GM19023 (cell line): ENCODE results near the gene FARP2.
"Not testable (repeated sequence)": the region's sequence is repeated elsewhere in the genome, so short reads cannot be mapped to it uniquely, and the experiment has no call there.

Experiments used
- ATAC-seq: cut with Tn5 transposase; IDR thresholded peaks from one replicate; pipeline ENCODE4 v1.9.1; 2021; ENCODE audit warnings: mild to moderate bottlenecking, moderate library complexity; ENCODE audit not compliant: unreplicated experiment

FARP2 gene

DNA sequence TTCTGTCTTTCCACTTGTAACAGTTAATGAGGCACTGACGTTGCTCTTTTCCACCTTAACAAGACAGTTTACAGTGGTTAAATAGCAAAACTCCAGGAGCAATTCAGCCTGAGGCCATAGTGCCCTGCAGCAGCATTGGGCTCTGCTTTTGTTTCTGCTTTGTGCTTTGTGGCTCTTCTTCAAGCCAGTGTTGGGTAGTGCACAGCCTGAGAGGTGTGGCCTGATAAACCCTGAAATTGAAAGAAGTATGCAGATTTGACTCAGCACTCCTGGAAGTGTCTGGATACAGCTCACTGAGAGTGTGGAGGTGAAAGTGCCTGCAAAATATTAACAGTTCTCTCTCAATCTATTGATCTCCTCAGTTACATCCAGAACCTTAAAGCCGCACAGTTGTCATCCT lies 89.3 kb downstream of the FARP2 start:
- no peak for ATAC-seq

DNA sequence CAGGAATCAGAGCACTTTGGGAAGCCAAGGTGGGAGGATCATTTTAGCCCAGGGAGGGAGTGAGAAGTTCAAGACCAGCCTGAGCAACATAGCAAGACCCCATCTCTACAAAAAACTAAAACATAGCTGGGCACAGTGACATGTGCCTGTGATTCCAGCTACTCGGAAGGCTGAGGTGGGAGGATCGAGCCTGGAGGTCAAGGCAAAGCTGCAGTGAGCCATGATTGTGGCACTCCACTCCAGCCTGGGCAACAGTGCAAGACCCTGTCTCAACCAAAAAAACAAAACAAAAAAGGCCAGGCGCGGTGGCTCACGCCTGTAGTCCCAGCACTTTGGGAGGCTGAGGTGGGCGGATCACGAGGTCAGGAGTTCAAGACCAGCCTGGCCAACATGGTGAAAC lies 94.0 kb downstream of the FARP2 start:
- ATAC-seq, result not testable (repeated sequence)

DNA sequence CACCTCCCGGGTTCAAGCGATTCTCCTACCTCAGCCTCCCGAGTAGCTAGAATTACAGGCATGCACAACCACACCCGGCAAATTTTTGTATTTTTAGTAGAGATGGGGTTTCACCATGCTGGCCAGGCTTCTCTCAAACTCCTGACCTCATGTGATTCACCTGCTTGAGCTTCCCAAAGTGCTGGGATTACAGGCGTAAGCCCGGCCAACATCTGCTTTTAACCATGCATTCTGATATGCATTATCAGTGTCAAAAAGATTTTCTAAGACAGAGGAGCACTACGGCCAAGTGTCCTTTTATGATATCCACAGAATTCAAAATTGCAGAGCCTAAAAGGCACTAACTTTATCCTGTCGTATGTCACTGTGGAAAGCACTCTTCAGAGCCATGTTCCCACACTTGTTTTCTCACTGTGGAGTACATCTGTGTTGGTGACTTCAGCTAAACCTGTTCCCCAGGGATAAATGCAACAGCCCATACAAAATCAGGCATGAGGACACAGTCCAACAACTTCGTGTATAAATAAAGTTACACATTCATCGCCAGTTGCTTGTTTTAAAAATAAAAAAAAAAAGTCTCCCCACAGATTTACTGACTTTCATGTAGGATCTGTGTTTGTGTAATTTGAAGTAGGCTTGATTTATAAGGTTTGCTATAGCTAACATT lies 95.9 kb downstream of the FARP2 start:
- no peak for ATAC-seq

DNA sequence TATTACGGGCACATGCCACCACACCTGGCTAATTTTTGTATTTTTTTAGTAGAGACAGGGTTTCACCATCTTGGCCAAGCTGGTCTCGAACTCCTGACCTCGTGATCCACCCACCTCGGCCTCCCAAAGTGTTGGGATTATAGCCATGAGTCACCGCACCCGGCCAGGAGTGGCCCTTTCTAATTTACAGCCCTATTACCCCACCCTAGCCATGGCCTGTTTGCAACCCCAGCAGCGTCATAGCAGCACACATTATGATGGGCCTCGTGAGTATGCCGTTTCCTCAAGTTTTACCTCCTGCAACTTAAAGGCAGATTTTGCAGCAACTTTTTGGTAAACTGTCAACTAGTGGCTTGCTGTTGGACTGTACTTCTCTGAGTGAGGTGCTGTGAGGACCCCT lies 97.8 kb downstream of the FARP2 start:
- not testable (repeated sequence) for ATAC-seq

DNA sequence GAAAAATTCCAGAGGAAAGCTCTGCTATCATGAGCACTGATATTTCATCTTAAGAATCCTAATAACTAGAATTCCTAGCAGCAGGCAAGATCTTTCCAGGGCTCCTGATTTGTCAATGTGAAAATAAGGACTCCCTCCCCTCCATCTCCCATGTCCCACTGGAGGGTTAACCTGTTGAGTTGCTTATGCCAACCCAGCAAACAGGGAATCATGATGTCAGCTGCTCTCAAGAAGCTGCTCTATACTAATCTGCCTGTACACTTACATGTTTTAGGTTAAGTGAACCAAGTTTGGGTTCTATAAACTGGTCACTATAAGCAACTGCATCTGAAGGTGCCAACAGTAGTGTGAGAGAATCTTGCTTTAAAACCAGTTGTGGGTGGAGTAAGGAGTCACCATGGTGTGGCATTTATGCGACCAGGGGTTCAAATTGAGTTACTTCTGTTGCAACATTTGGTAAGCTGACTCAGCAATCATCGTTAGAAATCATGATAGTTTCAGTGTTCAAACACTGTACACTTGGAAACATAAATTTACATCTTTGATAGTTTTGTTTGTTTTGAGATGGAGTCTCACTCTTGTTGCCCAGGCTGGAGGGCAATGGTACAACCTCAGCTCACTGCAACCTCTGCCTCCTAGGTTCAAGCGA lies 98.9 kb downstream of the FARP2 start:
- no peak for ATAC-seq

GRCh38 chr2:241456546-241456945 lies 100.5 kb downstream of the FARP2 start:
- no peak for ATAC-seq

DNA sequence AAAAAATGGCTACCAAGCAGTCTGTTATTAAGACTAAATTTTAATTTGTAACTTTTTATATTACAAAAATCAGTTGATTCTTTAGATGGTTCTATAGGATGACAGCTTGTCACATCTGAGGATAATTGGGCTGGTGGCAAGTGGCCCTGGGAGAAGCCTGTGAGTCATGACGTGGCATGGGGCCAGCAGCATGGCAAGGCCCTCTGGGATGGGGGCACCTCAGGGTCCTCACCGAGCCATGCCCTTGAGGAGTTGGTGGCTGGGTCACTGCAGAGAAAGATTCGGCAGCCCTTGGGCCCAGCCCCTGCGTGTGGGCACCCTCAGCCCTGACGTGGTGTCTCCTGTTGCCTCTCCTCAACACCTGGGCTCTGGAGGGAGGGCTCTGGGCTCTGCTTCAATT lies 102.6 kb downstream of the FARP2 start:
- no peak for ATAC-seq

- ATAC-seq, result no peak
Measured at GRCh38 chr2:241459520-241459919, 103.4 kb downstream of the FARP2 start.

DNA sequence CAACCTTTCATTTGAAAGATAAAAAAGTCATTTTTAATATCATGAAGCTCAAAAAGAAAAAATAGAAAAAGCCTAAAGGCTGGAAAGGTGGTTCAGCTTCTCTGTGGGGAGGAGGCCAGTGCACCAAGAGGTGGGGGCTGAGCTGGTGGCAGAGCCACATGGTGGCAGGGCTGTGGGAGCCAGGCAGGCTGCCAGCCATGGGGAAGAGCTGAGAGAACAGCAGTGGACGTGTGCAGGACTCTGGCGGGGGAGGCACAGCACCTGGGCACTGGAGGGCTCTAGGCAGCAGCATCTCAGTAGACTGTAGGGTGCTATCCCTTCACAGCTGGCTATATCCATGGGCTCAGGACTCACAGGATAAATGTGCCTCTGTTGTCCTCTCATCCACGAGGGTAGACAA lies 104.5 kb downstream of the FARP2 start:
- ATAC-seq, result no peak

DNA sequence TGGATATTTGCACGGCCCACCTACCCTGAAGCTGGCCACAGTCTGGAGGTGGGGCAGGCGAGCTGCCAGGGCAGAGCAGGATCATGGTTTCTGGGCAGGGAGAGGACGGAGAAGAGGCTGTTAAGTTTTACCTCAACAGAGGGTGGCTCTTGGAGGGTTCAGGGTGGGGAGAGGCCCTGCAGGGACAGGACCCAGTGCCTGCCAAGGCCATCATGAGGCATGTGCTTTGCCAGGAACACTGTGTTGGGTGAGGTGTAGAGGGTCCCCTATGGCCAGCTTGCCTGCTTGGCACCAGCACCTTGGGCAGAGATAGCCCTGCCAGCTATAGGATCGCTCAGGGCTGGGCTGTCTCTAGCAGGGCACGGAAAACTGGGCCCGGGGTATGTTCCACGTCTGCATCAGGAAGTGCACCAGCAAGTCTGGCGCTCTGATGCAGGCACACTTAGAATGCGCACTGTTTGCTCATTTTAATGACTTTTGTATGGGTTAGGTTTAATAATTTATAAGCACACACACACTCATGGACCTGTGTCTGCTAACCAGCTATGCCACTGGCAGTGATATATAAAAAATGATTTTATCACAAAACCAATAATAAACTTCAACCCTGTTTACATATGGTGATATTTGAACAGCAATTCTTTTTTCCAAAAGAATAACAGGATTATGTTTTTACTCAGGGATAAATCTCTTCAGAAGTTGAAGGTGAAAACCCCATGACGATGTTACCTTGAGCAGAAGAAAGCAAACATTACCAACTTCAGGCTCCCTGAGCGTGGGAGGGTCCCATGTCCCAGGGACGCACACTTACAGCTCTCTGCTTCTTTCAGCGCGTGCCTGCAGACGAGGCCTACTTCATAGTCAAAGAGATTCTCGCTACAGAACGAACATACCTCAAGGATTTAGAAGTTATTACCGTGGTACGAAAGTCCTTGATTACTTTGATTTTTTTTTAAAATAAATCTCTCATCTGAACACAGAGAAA lies 105.9 kb downstream of the FARP2 start:
- ATAC-seq, result no peak

DNA sequence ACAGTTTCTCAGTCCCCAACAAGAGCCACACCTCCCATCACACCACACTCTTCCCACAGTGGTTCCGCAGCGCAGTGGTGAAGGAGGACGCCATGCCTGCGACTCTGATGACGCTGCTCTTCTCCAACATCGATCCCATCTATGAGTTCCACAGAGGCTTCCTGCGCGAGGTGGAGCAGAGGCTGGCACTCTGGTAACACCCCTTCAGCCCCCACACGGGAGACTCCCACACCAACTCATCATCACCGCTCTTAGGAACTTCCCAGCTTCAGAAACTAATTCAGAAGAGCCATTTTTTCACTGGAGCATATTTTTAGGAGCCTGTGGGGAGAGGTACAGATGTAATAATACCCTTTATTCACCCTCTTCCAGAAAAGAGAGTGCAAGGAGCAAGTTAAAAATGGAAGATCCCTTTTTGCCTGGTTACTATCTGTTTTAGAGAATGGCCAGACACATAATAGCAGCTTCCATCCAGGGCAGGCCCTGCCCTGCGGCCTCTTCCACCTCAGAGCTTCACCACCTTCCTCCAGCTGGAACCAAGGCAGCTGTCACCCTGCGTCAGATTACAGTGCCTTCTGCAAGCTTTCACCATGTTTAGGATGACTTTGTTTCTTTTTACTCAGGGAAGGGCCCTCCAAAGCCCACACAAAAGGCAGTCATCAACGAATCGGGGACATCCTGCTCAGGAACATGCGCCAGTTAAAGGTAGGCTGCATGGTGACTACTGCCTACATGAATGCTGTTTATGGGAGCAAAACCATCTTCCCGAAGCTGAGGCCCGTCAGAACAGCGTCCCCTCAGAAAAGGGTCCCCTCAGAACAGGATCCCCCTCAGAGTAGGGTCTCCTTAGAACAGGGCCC lies 107.4 kb downstream of the FARP2 start:
- ATAC-seq, result no peak

DNA sequence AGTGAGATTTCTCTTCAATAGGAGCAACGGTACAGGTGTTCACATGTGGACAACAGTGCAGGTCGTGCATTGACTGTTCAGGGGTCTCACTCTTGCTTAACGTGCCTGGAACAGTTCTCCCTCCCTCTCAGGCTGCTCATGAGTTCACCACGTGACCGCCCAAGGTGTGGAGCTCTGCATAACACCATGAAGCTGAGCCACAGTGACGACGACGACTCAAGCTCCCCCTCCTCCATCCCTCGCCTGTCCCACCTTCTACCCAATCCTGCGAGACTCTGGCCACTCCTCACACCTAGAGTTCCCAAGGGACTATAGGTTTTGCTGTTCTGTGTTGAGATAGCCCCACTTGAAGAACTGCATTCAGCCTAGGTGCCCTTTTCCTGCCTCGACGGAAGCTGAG lies 109.5 kb downstream of the FARP2 start:
- no peak for ATAC-seq

DNA sequence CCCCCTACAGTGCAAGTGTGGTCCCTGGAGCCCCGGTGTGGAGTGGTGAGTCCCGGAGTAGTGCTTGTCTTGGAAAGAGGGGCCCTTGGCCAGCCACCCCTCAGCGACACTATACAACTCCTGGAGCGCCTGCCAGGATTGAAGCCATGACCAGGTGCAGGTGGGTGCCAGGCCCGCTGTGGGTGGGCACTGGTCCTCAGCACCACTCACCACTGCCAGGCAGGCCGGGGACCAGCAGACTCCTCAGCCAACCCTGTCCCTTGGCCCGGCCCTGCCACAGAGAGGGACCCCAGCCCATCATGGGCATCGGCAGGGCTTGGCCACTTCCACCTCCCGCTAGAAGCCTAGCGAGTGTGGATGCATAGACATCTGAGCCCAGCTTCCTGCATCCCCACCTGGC lies 110.1 kb downstream of the FARP2 start:
- ATAC-seq, result no peak

DNA sequence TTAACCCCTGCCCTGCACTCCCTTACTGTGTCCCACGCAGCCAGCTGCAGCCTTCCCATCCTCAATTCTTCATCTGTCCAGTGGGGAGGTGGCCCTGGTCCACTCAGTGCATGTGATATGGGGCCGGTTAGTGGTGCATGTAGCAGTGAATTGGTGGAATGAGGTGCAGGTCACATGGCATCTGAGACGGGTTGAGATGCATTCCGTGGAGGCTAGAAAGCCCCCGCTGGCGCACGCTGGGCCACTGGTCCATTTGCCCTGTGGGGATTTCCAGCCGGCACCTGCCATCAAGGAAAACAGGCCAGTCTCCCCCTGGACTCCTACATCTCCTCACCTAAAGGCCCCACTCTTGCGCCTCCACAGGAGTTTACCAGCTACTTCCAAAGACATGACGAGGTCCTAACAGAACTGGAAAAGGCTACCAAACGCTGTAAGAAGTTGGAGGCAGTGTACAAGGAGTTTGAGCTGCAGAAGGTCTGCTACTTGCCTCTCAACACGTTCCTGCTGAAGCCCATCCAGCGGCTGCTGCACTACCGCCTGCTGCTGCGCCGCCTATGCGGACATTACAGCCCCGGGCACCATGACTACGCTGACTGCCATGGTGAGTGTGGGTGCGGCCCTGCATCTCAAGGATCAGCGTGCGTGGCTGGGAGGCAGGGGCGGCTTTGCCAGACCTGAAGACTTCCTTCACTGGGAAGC lies 111.8 kb downstream of the FARP2 start:
- no peak for ATAC-seq

GRCh38 chr2:241468476-241468781 lies 112.3 kb downstream of the FARP2 start:
- no peak for ATAC-seq

DNA sequence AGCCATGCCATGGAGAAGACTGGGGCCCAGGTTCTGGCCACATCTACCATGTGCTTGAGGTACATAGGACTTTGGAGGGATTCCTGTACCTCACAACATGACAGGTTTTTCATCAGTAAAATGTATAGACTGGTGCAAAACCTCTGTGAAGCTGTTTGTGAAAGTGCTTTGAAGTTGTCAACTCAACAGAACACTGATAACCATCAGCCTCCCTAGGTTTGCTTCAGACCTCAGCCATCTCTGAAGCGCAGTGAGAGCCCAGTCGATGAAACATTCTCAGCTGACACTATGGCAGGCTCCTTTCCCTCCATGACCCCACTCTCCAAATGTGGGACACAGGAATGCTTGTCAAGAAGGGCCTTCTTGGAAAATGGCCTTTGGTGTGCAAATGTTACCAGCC lies 113.7 kb downstream of the FARP2 start:
- ATAC-seq, result no peak

DNA sequence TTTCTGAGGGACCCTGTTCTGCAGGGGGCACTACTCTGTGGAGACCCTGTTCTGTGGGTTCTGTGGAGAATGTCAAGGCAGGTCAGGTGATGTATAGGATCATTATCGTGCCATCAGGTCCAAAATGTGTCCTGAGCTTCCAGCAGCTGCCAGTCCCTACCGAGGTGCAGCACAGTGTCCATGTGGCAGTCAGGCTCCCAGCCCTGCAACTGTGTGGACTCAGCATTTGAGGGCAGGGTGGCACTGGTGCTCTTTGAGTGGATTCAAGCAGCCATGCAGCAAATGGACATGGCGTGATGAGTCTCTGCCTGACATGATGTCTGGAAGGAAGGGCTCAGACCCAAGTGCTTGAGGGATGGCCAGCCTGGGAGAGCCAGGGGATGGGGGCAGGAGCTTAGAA lies 117.3 kb downstream of the FARP2 start:
- ATAC-seq, result no peak

GRCh38 chr2:241475267-241475666 lies 119.2 kb downstream of the FARP2 start:
- ATAC-seq, result no peak

GRCh38 chr2:241478166-241478565 lies 122.1 kb downstream of the FARP2 start:
- no peak for ATAC-seq
